Heart left ventricle (tissue), 16 donors: ENCODE results near the gene SELENOM. TPM values are rescaled to one million over a fixed set of nuclear protein-coding genes. Genes with fewer than 3 reads are reported as not detected.
A peak's percentile ranks its signal among the peaks of the same experiment; 100 is the strongest.

Experiments used
- ATAC-seq, 4 donors: fragments of 200-7000 bp; cut with Tn5 transposase; one replicate each; pipeline ENCODE4 v1.9.1; 2020 to 2022; ENCODE audit warnings: moderate library complexity in 4 of 4, mild to moderate bottlenecking in 3 of 4, moderate number of reproducible peaks in 1 of 4
- DNase-seq, 5 donors: peaks; one replicate each; pipeline ENCODE4 v3.0.0-alpha.2; 2020
- H3K27ac ChIP-seq, 12 donors: fragments of 200-600 bp; sonication (generic) in 4 of 12; one replicate each; pipeline versions ENCODE4 v1.5.0 to v1.8.0; 2016 to 2022; ENCODE audit warnings: mild to moderate bottlenecking in 2 of 12
- H3K27me3 ChIP-seq, 9 donors: fragments of 200-600 bp; sonication (generic) in 2 of 9; one replicate each; pipeline versions ENCODE4 v1.5.1 to v1.8.0; 2016 to 2022; ENCODE audit warnings: mild to moderate bottlenecking in 3 of 9
- H3K36me3 ChIP-seq, 9 donors: fragments of 200-600 bp; sonication (generic) in 2 of 9; one replicate each; pipeline versions ENCODE4 v1.5.0 to v1.8.0; 2018 to 2022; ENCODE audit warnings: mild to moderate bottlenecking in 2 of 9
- H3K4me1 ChIP-seq, 12 donors: fragments of 200-600 bp; sonication (generic) in 4 of 12; one replicate each; pipeline versions ENCODE4 v1.5.0 to v1.8.0; 2016 to 2022; ENCODE audit warnings: mild to moderate bottlenecking in 3 of 12
- H3K4me3 ChIP-seq, 12 donors: fragments of 200-600 bp; sonication (generic) in 4 of 12; one replicate each; pipeline versions ENCODE4 v1.5.0 to v1.8.0; 2017 to 2022; ENCODE audit warnings: mild to moderate bottlenecking in 9 of 12, moderate library complexity in 4 of 12
- H3K9me3 ChIP-seq, 12 donors: fragments of 200-600 bp; sonication (generic) in 4 of 12; one replicate each; pipeline versions ENCODE4 v1.5.0 to v1.8.0; 2016 to 2022; ENCODE audit warnings: mild to moderate bottlenecking in 1 of 12
- POLR2A ChIP-seq, 2 donors: fragments of 450-650 bp; IDR thresholded peaks; one replicate each; pipeline ENCODE4 v1.6.1; 2017; ENCODE audit warnings: antibody characterized with exemption in 2 of 2, mild to moderate bottlenecking in 2 of 2, moderate library complexity in 2 of 2
- WGBS, 4 donors: extraction: QIAGEN DNeasy Blood & Tissue Kit in 2 of 4; methylation state at CpG; one replicate each; pipeline versions ENCODE4 v1.1.5 to v1.1.7; 2013 to 2018; 5-methylcytosine and 5-hydroxymethylcytosine counted together
- intact Hi-C, 10 donors: fragments of 100-400 bp; cut with DNase I; formaldehyde crosslinking; loops; one replicate each; pipeline versions ENCODE4 v1.11.1 to v1.14.2; 2022
- polyA plus RNA-seq, 2 donors: library from polyadenylated mRNA; stranded (reverse); fragments of 200-250 nt; gene quantifications; one replicate each; pipeline ENCODE4 v1.2.3, GENCODE V29; 2013
- total RNA-seq, 9 donors: library from RNA; depleted of rRNA in 2 of 9; stranded (reverse); fragments of >200 nt in 2 of 9; fragmentation: NEBNext Ultra II Directional in 3 of 9; extraction: Animal tissue kit (Norgen Biotek cat#: 25700) in 3 of 9; gene quantifications; one replicate each; pipeline versions ENCODE4 v1.1.0 to v1.2.4, GENCODE V29; 2016 to 2023
- TF ChIP-seq, protein P1 (sequence below), 12 donors: fragments of 200-600 bp; sonication (generic) in 4 of 12; IDR thresholded peaks; one replicate each; pipeline versions ENCODE4 v1.5.0 to v1.8.0; 2018 to 2022; ENCODE audit warnings: antibody characterized with exemption in 12 of 12, mild to moderate bottlenecking in 5 of 12
- donor health status: ischemic (EF 13 %, LVEDD 7.1; RV severe dilation, severe dysfunction).
- donor health status: healthy with polysubstance abuse.
- donor health status: DM: no; HTN: yes; CAD: no.
- donor health status: DM: no; HTN: no; CAD: no.
- donor health status: ischemic (EF 25% LVEDD 6.9; RV normal size, moderate dysfunction).
- donor health status: ischemic (EF 25% LVEDD 5.7; RV mildly dilated, moderate dysfunction).
- donor health status: healthy.
- donor health status: DM: yes; HTN: yes; CAD: no.
- donor health status: ischemic (EF 35%, LVEDD 5.7; RV mildly dilated, moderate dysfunction).
- donor health status: nonischemic (EF 11% LVEDD 7.7; RV severe dilation, severe dysfunction).
- donor health status: DM: yes; HTN: yes; CAD: no.
- donor health status: PGD.
- donor health status: ischemic (EF 29% LVEDD 5.4; RV normal size, mild dysfunction).
- donor health status: nonischemic (EF 23%, LVEDD 6.1; RV moderate dilation, normal function).

The SELENOM gene
- total and polyA plus RNA-seq, 11 donors = 35.0 to 183 (median 55.0) TPM

DNA sequence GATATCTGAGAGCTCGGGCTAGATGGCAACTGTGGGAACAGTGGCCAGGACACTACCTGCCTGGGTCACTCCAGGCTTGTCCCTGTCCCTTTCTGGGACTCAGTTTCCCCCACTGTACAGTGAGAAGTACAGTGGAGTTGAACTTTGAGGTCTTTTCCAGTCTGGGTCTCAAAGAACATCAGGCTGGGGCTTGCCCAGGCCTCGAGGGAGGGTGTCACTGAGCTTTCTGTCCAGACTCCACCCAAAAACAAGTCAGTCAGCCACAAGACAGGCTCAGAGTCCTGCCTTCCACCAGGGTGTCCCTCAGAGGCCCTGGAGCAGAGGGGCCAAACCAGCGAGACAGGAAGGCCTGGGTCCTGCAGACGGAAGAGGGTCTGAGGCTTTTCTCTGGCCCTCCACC lies 34.9 kb upstream of the SELENOM start:
- ATAC-seq (no peak), DNase-seq (peak in 1 of 5 donors; percentile 25)
- no peak for TF ChIP-seq POLR2A (IDR thresholded peaks at IDR 0.05)
- TF ChIP-seq, protein P1, sequence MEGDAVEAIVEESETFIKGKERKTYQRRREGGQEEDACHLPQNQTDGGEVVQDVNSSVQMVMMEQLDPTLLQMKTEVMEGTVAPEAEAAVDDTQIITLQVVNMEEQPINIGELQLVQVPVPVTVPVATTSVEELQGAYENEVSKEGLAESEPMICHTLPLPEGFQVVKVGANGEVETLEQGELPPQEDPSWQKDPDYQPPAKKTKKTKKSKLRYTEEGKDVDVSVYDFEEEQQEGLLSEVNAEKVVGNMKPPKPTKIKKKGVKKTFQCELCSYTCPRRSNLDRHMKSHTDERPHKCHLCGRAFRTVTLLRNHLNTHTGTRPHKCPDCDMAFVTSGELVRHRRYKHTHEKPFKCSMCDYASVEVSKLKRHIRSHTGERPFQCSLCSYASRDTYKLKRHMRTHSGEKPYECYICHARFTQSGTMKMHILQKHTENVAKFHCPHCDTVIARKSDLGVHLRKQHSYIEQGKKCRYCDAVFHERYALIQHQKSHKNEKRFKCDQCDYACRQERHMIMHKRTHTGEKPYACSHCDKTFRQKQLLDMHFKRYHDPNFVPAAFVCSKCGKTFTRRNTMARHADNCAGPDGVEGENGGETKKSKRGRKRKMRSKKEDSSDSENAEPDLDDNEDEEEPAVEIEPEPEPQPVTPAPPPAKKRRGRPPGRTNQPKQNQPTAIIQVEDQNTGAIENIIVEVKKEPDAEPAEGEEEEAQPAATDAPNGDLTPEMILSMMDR (IDR thresholded peaks at IDR 0.05) = no peak
- intact Hi-C loops = loop anchor here in 3 of 10 donors (10.0 kb wide), 2 partner anchors 47 to 377 kb away; no protein-coding TSS in a partner anchor
- Histone ChIP-seq H3K36me3 (no peaks in the 10 kb centered on the region), H3K4me1 (peaks cover 0 to 10% (median 0%) of the 10 kb centered on the region in 12 donors), H3K4me3 (no peak overlapping the region), H3K27me3 (peaks cover 0 to 8% (median 0%) of the 10 kb centered on the region in 9 donors), H3K27ac (no peak overlapping the region), H3K9me3 (peaks cover 0 to 7% (median 0%) of the 10 kb centered on the region in 12 donors)
- 72 to 87% (median 86%) methylated on average over 3 to 4 of the region's 4 CpGs for WGBS, 4 donors

DNA sequence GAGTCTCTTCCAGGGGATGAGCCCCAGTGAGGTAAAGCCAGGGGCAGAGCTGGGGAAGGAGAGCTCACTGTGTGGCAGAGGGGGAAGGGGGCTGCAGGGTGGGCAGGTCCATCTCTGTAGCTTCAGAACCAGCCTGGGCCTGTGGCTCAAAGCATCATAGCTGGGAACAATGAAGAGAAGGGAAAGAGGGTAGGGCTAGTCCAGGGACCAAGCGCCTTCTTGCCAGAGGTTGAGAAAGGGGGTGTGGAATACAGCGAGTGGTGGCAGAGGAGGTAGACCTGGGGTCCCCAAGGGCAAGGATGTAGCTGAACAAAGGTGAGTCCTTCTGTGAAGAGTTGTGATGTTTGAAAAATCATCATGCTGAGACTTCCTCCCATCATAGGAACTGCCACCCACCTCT lies 34.2 kb upstream of the SELENOM start:
- intact Hi-C loops = loop anchor here in 3 of 10 donors (10.0 kb wide), 2 partner anchors 47 to 377 kb away; no protein-coding TSS in a partner anchor
- no peak for ATAC-seq

DNA sequence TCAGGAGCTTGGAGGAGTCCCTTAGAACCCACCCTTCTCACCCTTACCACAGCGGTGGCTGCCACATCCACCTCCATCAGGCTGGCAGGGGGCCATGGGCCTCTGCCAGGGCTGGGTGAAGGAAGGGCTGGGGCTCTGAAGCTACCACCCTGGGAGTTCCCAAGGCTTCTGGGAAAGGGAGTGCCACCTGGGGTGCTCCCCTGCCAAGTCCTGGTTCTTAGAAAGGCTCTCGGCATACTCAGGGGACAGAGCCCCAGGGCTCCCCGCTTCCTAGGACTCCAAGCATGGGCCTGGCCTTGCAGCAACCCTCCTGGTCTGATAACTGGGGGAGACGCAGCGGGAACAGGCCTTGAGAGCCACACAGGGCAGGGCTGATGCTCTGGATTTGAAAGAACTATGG lies 33.4 kb upstream of the SELENOM start:
- Histone ChIP-seq H3K4me1 (peaks cover 0 to 10% (median 0%) of the 10 kb centered on the region in 12 donors), H3K27me3 (peaks cover 0 to 8% (median 0%) of the 10 kb centered on the region in 9 donors), H3K36me3 (no peaks in the 10 kb centered on the region), H3K27ac (no peak overlapping the region), H3K9me3 (peaks cover 0 to 7% (median 0%) of the 10 kb centered on the region in 12 donors), H3K4me3 (no peak overlapping the region)
- intact Hi-C loops = loop anchor here in 3 of 10 donors (10.0 kb wide), 2 partner anchors 46 to 376 kb away; no protein-coding TSS in a partner anchor
- TF ChIP-seq, protein P1 (IDR thresholded peaks at IDR 0.05) = no peak
- no peak for TF ChIP-seq POLR2A (IDR thresholded peaks at IDR 0.05)
- DNase-seq (no peak), ATAC-seq (peak in 1 of 4 donors; percentile 22)
- 18 to 79% (median 76%) methylated on average over 1 to 5 of the region's 5 CpGs for WGBS, 4 donors

More for the DNA sequence above, 34.2 kb upstream of the SELENOM start:
- peak in 1 of 5 donors; percentile 20 for DNase-seq
- Histone ChIP-seq H3K27me3 (peaks cover 0 to 8% (median 0%) of the 10 kb centered on the region in 9 donors), H3K4me3 (no peak overlapping the region), H3K4me1 (peaks cover 0 to 10% (median 0%) of the 10 kb centered on the region in 12 donors), H3K27ac (no peak overlapping the region), H3K9me3 (peaks cover 0 to 7% (median 0%) of the 10 kb centered on the region in 12 donors), H3K36me3 (no peaks in the 10 kb centered on the region)
- WGBS, 4 donors = 93 to 96% (median 94%) methylated on average over 2 of the region's 2 CpGs
- TF ChIP-seq, protein P1 (IDR thresholded peaks at IDR 0.05) = no peak
- no peak for TF ChIP-seq POLR2A (IDR thresholded peaks at IDR 0.05)

DNA sequence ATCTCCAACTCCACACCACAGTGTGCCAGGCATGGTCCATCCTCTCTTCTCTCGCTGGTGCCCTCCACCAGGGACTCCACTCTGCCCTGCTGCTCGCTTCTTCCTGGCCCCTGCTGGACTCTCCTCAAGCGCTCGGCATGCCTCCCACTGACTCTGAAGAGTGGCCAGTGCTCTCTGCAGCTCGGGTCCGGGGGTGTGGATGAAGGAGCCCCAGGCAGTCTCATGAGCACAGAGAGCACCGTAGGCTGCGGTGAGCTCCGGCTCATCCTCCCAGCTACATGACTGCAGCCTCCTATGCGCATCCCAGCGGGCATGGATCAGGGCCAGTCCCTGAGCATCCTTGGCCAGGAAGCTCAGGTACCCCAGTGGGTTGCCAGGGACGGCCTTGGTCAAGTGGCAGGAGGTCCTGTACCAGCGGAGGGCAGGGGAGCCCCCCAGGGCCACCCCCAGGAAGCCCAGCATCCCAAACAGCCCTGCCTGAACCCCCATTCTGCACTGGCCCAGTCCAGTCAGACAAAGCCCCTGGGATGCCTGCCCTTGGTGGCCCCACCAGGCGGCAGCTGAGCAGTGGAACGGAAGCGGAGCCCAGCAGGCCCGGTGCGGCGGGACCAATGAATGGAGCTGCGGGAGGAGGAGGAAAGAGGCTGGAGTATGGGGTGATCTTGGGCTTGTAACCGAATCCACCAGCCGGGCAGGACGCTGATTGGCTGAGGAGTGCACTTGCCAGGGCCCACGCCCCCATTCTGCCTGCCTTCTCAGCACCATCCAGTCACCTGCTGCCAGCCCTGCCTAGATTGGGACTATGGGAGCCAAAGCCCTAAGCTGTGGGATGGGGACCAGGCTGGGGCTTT lies 32.7 kb upstream of the SELENOM start, which contains the start of gene PLA2G3:
Gene PLA2G3 (minus strand): TSS at position 643 of the 851 bp plus-strand sequence. CDS start 154 bp downstream, at position 489.
- ATAC-seq (peak in 3 of 4 donors; percentile 13 to 42 (median 14)), DNase-seq (peak in 1 of 5 donors; percentile 55)
- TF ChIP-seq, protein P1 (IDR thresholded peaks at IDR 0.05) = no peak
- TF ChIP-seq POLR2A (IDR thresholded peaks at IDR 0.05) = no peak
- 20 to 37% (median 34%) methylated on average over 7 to 24 of the region's 24 CpGs for WGBS, 4 donors
- H3K27ac ChIP-seq = no peak within 1 kb of the TSS
- H3K27me3 ChIP-seq = peaks cover 0 to 8% (median 0%) of the 10 kb centered on the region in 9 donors
- H3K36me3 ChIP-seq = no peaks in the 10 kb centered on the region
- intact Hi-C loops = loop anchor here in 3 of 10 donors (10.0 kb wide), 2 partner anchors 45 to 375 kb away; no protein-coding TSS in a partner anchor
- H3K9me3 ChIP-seq = peaks cover 0 to 6% (median 0%) of the 10 kb centered on the region in 12 donors
- no peak within 1 kb of the TSS for H3K4me3 ChIP-seq
- peaks cover 0 to 10% (median 0%) of the 10 kb centered on the region in 12 donors for H3K4me1 ChIP-seq
